ENCODE data around the gene GAB2. TPM values are rescaled to one million over a fixed set of nuclear protein-coding genes. Genes with fewer than 3 reads are reported as not detected.

The GAB2 gene
- total RNA-seq, 1 experiment from 2014 or later: 10.0 TPM

DNA sequence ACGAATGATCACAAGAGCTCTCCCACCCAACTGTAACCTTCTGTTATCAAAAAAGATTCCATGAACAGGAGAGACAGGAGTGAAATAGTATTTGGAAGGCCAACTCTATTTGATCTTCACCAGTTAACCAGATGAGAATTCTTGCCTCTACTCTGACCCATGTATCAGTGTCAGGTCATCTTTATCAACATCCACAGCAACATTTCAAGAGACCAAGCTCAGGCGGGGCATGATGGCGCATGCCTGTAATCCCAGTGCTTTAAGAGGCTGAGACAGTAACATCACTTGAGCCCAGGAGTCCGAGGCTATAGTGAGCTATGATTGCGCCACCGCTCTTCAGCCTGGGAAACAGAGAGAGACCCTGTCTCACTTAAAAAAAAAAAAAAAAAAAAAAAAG lies 62.3 kb downstream of the GAB2 start:
- H3K4me3 ChIP-seq (ENCODE audit: low read depth in 2 of 2, low read length in 2 of 2): no peak overlapping the region
- H3K9me3 ChIP-seq (ENCODE audit: control insufficient read depth, insufficient read depth, low read depth, low read length): no peaks in the 10 kb centered on the region
- ChIA-PET POLR2A (no interaction called here), CTCF (interaction anchor here (0.6 kb wide), 1 partner anchor 208 kb away, joined by 9 read pairs; no protein-coding TSS in a partner anchor)
- TF ChIP-seq, protein P1, sequence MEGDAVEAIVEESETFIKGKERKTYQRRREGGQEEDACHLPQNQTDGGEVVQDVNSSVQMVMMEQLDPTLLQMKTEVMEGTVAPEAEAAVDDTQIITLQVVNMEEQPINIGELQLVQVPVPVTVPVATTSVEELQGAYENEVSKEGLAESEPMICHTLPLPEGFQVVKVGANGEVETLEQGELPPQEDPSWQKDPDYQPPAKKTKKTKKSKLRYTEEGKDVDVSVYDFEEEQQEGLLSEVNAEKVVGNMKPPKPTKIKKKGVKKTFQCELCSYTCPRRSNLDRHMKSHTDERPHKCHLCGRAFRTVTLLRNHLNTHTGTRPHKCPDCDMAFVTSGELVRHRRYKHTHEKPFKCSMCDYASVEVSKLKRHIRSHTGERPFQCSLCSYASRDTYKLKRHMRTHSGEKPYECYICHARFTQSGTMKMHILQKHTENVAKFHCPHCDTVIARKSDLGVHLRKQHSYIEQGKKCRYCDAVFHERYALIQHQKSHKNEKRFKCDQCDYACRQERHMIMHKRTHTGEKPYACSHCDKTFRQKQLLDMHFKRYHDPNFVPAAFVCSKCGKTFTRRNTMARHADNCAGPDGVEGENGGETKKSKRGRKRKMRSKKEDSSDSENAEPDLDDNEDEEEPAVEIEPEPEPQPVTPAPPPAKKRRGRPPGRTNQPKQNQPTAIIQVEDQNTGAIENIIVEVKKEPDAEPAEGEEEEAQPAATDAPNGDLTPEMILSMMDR (IDR thresholded peaks at IDR 0.05): no peak
- TF ChIP-seq, protein P2, sequence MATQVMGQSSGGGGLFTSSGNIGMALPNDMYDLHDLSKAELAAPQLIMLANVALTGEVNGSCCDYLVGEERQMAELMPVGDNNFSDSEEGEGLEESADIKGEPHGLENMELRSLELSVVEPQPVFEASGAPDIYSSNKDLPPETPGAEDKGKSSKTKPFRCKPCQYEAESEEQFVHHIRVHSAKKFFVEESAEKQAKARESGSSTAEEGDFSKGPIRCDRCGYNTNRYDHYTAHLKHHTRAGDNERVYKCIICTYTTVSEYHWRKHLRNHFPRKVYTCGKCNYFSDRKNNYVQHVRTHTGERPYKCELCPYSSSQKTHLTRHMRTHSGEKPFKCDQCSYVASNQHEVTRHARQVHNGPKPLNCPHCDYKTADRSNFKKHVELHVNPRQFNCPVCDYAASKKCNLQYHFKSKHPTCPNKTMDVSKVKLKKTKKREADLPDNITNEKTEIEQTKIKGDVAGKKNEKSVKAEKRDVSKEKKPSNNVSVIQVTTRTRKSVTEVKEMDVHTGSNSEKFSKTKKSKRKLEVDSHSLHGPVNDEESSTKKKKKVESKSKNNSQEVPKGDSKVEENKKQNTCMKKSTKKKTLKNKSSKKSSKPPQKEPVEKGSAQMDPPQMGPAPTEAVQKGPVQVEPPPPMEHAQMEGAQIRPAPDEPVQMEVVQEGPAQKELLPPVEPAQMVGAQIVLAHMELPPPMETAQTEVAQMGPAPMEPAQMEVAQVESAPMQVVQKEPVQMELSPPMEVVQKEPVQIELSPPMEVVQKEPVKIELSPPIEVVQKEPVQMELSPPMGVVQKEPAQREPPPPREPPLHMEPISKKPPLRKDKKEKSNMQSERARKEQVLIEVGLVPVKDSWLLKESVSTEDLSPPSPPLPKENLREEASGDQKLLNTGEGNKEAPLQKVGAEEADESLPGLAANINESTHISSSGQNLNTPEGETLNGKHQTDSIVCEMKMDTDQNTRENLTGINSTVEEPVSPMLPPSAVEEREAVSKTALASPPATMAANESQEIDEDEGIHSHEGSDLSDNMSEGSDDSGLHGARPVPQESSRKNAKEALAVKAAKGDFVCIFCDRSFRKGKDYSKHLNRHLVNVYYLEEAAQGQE (IDR thresholded peaks at IDR 0.05; ENCODE audit: insufficient read depth in 1 of 2, low read depth in 2 of 2, low read length in 1 of 2): no peak
- TF ChIP-seq TCF7L2 (IDR thresholded peaks at IDR 0.05; ENCODE audit: low read depth, low read length) (no peak), POLR2AphosphoS5 (IDR thresholded peaks at IDR 0.05; ENCODE audit: low read depth, low read length) (no peak), SIN3A (IDR thresholded peaks at IDR 0.05; ENCODE audit: borderline replicate concordance, insufficient read depth, low read depth, low read length) (no peak)
- DNase-seq (ENCODE audit: low read depth, low spot score) (no peak), ATAC-seq (no peak)
- H3K4me1 ChIP-seq (ENCODE audit: control insufficient read depth, insufficient read depth, low read length): peaks cover 17% of the 10 kb centered on the region
- H3K27me3 ChIP-seq (ENCODE audit: control insufficient read depth, insufficient read depth, low read length): no peaks in the 10 kb centered on the region
- BruUV-seq (replicated peaks): no TSS peak
- peak overlapping the region; percentile 67; the same call in 1 of the 2 replicates for H3K27ac ChIP-seq (ENCODE audit: low read length)
- no peaks in the 10 kb centered on the region for H3K36me3 ChIP-seq (ENCODE audit: control insufficient read depth, insufficient read depth, low read length)
- in situ Hi-C loops (cut with HindIII; ENCODE audit: low pct_unique_long_range_greater_than_20kb, low sequenced_read_pairs): no loop called here
- intact Hi-C loops (cut with micrococcal nuclease; ENCODE audit: unreplicated experiment): no loop called here

DNA sequence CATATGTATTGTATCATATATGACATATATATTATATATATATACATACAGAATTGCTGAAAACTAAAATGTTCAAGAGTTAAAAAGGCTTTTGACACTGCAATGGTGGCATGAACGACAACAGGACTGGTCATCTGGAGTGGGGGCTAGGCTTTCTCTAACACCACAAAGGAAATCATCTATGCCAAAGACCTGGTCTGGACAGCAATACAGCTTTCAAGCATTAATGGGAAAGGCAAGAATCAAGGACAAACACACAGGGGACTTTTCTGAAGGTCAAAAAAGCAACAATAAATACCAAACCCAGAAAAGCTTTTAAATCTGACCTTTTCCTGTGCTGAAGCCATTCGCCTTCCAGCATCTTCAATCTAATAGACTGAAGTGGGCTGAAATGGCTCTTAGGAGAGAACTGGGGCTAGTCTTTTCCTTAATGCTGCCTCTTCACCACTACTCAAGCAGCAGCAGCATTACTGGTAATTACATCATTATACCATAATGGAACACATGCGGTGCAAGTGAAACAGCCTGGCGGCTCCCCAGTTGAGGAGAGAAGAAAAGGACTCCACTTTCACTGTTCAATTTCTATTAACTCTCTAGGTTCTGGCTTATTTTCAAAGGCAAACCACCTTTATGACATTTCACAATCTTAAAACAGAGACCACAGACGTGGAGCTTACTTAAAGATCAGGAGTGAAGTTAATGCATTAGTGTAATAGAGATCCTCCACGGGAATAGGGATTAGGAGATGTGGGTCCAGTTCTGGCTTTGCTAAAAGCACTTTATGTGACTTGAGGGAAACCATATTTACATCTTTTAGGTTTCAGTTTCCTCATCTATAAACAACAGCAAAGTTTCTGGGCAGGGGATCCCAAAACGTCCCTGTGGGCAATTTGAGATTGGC lies 63.0 kb downstream of the GAB2 start:
- POLR2A ChIA-PET: no interaction called here

More for the DNA sequence above, 63.0 kb downstream of the GAB2 start:
- H3K27ac ChIP-seq (ENCODE audit: low read length): peak overlapping the region; percentile 67; the same call in 1 of the 2 replicates
- in situ Hi-C loops (cut with HindIII; ENCODE audit: low pct_unique_long_range_greater_than_20kb, low sequenced_read_pairs) (no loop called here), intact Hi-C loops (cut with micrococcal nuclease; ENCODE audit: unreplicated experiment) (no loop called here)
- TF ChIP-seq SIN3A (IDR thresholded peaks at IDR 0.05; ENCODE audit: borderline replicate concordance, insufficient read depth, low read depth, low read length): no peak
- TF ChIP-seq TCF7L2 (IDR thresholded peaks at IDR 0.05; ENCODE audit: low read depth, low read length): no peak
- TF ChIP-seq POLR2AphosphoS5 (IDR thresholded peaks at IDR 0.05; ENCODE audit: low read depth, low read length): no peak
- TF ChIP-seq, protein P1 (IDR thresholded peaks at IDR 0.05): no peak
- TF ChIP-seq, protein P2 (IDR thresholded peaks at IDR 0.05; ENCODE audit: insufficient read depth in 1 of 2, low read depth in 2 of 2, low read length in 1 of 2): no peak
- DNase-seq (ENCODE audit: low read depth, low spot score) (no peak), ATAC-seq (no peak)
- H3K4me3 ChIP-seq (ENCODE audit: low read depth in 2 of 2, low read length in 2 of 2): no peak overlapping the region
- CTCF ChIA-PET: interaction anchor here (0.6 kb wide), 1 partner anchor 207 kb away, joined by 9 read pairs; no protein-coding TSS in a partner anchor
- H3K9me3 ChIP-seq (ENCODE audit: control insufficient read depth, insufficient read depth, low read depth, low read length): no peaks in the 10 kb centered on the region
- H3K27me3 ChIP-seq (ENCODE audit: control insufficient read depth, insufficient read depth, low read length): no peaks in the 10 kb centered on the region
- peaks cover 21% of the 10 kb centered on the region for H3K4me1 ChIP-seq (ENCODE audit: control insufficient read depth, insufficient read depth, low read length)
- H3K36me3 ChIP-seq (ENCODE audit: control insufficient read depth, insufficient read depth, low read length): no peaks in the 10 kb centered on the region
- no TSS peak for BruUV-seq (replicated peaks)
